Peyer's patch (tissue), 4 donors: Measurements from ENCODE around the gene CELF2. TPM values are rescaled to one million over a fixed set of nuclear protein-coding genes. Genes with fewer than 3 reads are reported as not detected.

Experiments used
- DNase-seq, 3 donors: peaks; one replicate each; pipeline ENCODE4 v3.0.0-alpha.2; 2017 to 2019
- H3K27ac ChIP-seq, 4 donors: fragments of 200-600 bp; sonication (generic); one replicate each; pipeline ENCODE4 v1.5.1; 2016 to 2019
- H3K27me3 ChIP-seq, 2 donors: fragments of 200-600 bp; sonication (generic); one replicate each; pipeline ENCODE4 v1.5.1; 2019
- H3K36me3 ChIP-seq, 3 donors: fragments of 200-600 bp; sonication (generic); one replicate each; pipeline ENCODE4 v1.5.1; 2016 to 2019
- H3K4me1 ChIP-seq, 4 donors: fragments of 200-600 bp; sonication (generic); one replicate each; pipeline ENCODE4 v1.5.1; 2016 to 2019
- H3K4me3 ChIP-seq, 4 donors: fragments of 200-600 bp; sonication (generic); 1 replicate in 3 of 4; 2 replicates in 1 of 4; pipeline ENCODE4 v1.5.1; 2016 to 2019; ENCODE audit warnings: mild to moderate bottlenecking in 1 of 4
- H3K9me3 ChIP-seq, 4 donors: fragments of 200-600 bp; sonication (generic); one replicate each; pipeline ENCODE4 v1.5.1; 2016 to 2019; ENCODE audit warnings: mild to moderate bottlenecking in 1 of 4
- CTCF ChIP-seq, 6 experiments: fragments of 450-650 bp in 4 of 6; fragments of 200-600 bp in 2 of 6; sonication (generic) in 1 of 6; IDR thresholded peaks; one replicate each; pipeline ENCODE4 v1.5.1; 2017 to 2019; ENCODE audit warnings: antibody characterized with exemption in 6 of 6, mild to moderate bottlenecking in 3 of 6, moderate library complexity in 1 of 6
- POLR2A ChIP-seq, 2 donors: fragments of 450-650 bp; IDR thresholded peaks; one replicate each; pipeline ENCODE4 v1.5.1; 2017; ENCODE audit warnings: antibody characterized with exemption in 2 of 2, mild to moderate bottlenecking in 2 of 2, moderate library complexity in 2 of 2
- total RNA-seq, 4 donors: library from RNA; depleted of rRNA; stranded (reverse); fragments of >200 nt; gene quantifications; one replicate each; pipeline ENCODE4 v1.1.0, GENCODE V29; 2016

The CELF2 gene
- total RNA-seq, 4 donors from 2014 or later: 20.5 to 110 (median 40.7) TPM

- DNase-seq: no peak
- Histone ChIP-seq H3K9me3 (no peaks in the 10 kb centered on the region), H3K4me3 (no peak overlapping the region), H3K36me3 (peaks cover 0 to 34% (median 0%) of the 10 kb centered on the region in 3 donors), H3K27me3 (no peaks in the 10 kb centered on the region), H3K27ac (no peak overlapping the region), H3K4me1 (no peaks in the 10 kb centered on the region)
- no peak for TF ChIP-seq POLR2A (IDR thresholded peaks at IDR 0.05)
- no peak for TF ChIP-seq CTCF (IDR thresholded peaks at IDR 0.05)
These were observed 277.3 kb downstream of the CELF2 start for GRCh38 chr10:11294831-11295450.

GRCh38 chr10:11295492-11295891 is 277.8 kb downstream of the CELF2 start:
- Histone ChIP-seq H3K4me1 (no peaks in the 10 kb centered on the region), H3K27ac (no peak overlapping the region), H3K36me3 (peaks cover 0 to 34% (median 0%) of the 10 kb centered on the region in 3 donors), H3K9me3 (no peaks in the 10 kb centered on the region), H3K27me3 (no peaks in the 10 kb centered on the region), H3K4me3 (no peak overlapping the region)
- DNase-seq: no peak
- TF ChIP-seq CTCF (IDR thresholded peaks at IDR 0.05): no peak

GRCh38 chr10:11297136-11297535 is 279.5 kb downstream of the CELF2 start:
- Histone ChIP-seq H3K9me3 (no peaks in the 10 kb centered on the region), H3K27ac (no peak overlapping the region), H3K4me1 (no peaks in the 10 kb centered on the region), H3K4me3 (no peak overlapping the region), H3K27me3 (no peaks in the 10 kb centered on the region), H3K36me3 (peaks cover 0 to 39% (median 0%) of the 10 kb centered on the region in 3 donors)
- TF ChIP-seq CTCF (IDR thresholded peaks at IDR 0.05) (no peak), POLR2A (IDR thresholded peaks at IDR 0.05) (no peak)
- no peak for DNase-seq

GRCh38 chr10:11298116-11298515 is 280.4 kb downstream of the CELF2 start:
- no peak for TF ChIP-seq POLR2A (IDR thresholded peaks at IDR 0.05)
- TF ChIP-seq CTCF (IDR thresholded peaks at IDR 0.05): no peak
- no peak overlapping the region for H3K27ac ChIP-seq
- no peaks in the 10 kb centered on the region for H3K9me3 ChIP-seq
- peaks cover 0 to 37% (median 0%) of the 10 kb centered on the region in 3 donors for H3K36me3 ChIP-seq
- no peaks in the 10 kb centered on the region for H3K4me1 ChIP-seq
- no peak for DNase-seq
- no peak overlapping the region for H3K4me3 ChIP-seq
- H3K27me3 ChIP-seq: no peaks in the 10 kb centered on the region

GRCh38 chr10:11299125-11299524 is 281.5 kb downstream of the CELF2 start:
- Histone ChIP-seq H3K27ac (no peak overlapping the region), H3K9me3 (no peaks in the 10 kb centered on the region), H3K27me3 (no peaks in the 10 kb centered on the region), H3K36me3 (peaks cover 0 to 44% (median 0%) of the 10 kb centered on the region in 3 donors), H3K4me1 (no peaks in the 10 kb centered on the region), H3K4me3 (no peak overlapping the region)
- no peak for TF ChIP-seq POLR2A (IDR thresholded peaks at IDR 0.05)
- TF ChIP-seq CTCF (IDR thresholded peaks at IDR 0.05): no peak
- no peak for DNase-seq

GRCh38 chr10:11300026-11300425 is 282.4 kb downstream of the CELF2 start:
- Histone ChIP-seq H3K4me1 (no peaks in the 10 kb centered on the region), H3K27me3 (no peaks in the 10 kb centered on the region), H3K36me3 (peaks cover 0 to 52% (median 0%) of the 10 kb centered on the region in 3 donors), H3K27ac (no peak overlapping the region), H3K9me3 (no peaks in the 10 kb centered on the region), H3K4me3 (no peak overlapping the region)
- no peak for DNase-seq
- TF ChIP-seq CTCF (IDR thresholded peaks at IDR 0.05) (no peak), POLR2A (IDR thresholded peaks at IDR 0.05) (no peak)
